HG02973 (cell line): Measurements from ENCODE around the gene BAZ2B.
"Not testable (repeated sequence)": the region's sequence is repeated elsewhere in the genome, so short reads cannot be mapped to it uniquely, and the experiment has no call there.

Experiments
- ATAC-seq: cut with Tn5 transposase; IDR thresholded peaks from one replicate; pipeline ENCODE4 v1.9.1; 2021; ENCODE audit warnings: moderate library complexity; ENCODE audit not compliant: unreplicated experiment

Gene BAZ2B

DNA sequence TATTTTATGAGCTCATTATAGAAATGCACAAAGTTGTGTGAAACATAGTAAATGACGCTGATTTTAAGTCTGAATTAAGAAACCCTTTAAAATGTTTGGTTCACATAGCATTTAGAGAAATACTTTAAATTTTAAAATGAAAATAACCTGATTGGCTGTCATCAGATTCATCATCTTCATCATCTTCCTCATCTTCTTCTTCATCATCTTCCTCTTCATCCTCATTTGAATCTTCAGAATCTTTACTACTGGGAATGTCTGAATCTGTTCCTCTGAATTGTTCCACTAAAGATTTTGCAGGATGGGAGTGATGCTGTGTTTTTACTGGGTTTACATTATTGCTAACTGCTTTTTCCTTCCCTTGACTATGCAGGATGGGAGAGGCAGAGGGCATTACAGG, 183.7 kb downstream of the BAZ2B start:
- ATAC-seq = no peak

DNA sequence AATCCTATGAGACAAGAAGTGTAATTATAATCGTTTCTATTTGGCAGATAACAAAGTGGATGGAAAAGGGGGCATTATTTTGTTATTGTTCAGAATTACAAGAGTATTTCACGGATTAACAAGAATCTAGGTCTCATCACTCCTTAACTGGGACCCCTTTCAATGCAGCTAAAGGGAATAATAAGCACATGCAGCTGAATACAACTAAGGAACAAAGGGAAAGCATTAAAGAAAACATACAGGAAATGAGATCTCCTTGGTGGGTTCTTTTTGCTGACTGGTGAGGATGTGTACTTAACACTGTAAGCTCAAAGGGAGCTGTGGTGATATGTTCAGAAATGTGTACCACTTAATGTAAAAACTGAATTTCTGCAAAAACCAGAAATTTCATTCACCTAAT, 189.3 kb downstream of the BAZ2B start:
- ATAC-seq = no peak

DNA sequence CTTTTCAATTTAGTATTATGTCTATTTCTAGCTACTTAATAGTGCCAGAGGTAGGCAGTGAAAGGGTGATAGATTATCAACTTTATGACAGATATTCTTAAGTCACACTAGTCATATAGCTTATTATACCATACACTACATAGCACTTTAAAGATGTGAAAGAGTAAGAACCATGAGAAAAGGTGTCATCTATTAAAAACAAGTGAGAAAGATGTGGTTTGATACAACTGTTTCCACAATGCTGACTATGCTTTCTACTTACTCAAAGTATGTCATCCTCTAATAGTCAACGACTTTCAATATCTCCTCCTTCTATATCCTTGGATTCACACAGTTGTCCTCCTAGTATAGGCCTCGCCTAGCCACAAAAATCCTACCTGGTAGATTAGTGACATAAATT, 196.9 kb downstream of the BAZ2B start:
- ATAC-seq = no peak

DNA sequence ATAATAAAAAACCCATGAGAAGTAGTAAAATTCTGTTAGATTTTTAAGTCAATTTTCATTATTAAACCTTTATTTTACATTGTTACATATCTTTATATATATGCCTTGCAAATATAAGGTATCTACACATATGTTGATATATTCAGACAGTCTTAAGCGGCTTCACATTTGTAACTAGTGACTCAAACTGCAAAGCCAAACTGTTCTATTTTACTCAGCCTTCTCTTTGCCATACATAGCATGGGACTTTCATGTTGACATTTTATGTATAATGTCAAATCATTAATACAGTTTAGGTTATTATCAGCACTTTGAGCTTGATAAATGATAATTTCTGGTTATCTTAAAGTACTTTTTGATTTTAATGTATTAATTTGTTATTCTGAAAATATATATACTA, 204.9 kb downstream of the BAZ2B start:
- no peak for ATAC-seq

DNA sequence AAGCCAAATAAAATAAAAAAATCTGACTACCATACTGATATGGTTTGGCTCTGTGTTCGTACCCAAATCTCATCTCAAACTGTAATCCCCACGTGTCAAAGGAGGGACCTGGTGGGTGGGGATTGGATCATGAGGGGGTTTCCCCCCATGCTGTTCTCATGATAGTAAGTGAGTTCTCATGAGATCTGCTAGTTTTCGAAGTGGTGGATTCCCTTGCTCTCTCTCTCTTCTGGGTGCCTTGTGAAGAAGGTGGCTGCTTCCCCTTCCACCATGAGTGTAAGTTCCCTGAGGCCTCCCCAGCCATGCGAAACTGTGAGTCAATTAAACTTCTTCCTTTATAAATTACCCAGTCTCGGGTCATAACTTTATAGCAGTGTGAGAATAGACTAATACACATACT, 206.1 kb downstream of the BAZ2B start:
- no peak for ATAC-seq

DNA sequence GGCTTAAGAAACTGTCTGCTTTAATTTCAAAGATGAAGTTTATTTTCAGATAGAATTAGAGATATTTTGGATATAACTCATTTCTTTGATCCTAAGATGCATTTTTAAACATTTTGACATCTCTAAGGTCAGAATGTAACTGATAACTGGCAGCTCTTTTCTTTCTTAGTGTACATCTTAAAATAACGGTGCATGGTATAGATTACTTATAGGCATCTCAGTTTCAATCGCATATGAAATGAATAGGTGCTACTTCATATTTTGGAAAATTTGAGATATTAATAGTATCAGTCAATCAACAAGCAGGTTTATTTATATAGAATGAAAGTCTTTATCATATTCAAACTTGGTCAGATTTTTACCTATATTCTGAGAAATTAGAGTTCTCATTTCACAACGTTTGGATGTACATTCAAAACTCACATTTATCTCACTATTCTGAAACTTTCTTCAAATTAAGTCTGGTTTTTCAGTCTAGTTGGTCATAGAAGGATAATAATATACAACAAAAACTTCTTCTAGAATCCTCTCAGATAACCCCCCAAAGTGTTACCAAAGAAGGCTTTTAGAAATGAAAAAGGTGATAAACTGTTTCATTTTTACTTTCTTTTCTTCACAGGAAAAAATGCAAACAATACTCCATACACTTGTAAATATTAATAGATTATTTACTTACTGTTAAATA, 207.1 kb downstream of the BAZ2B start:
- ATAC-seq = no peak

DNA sequence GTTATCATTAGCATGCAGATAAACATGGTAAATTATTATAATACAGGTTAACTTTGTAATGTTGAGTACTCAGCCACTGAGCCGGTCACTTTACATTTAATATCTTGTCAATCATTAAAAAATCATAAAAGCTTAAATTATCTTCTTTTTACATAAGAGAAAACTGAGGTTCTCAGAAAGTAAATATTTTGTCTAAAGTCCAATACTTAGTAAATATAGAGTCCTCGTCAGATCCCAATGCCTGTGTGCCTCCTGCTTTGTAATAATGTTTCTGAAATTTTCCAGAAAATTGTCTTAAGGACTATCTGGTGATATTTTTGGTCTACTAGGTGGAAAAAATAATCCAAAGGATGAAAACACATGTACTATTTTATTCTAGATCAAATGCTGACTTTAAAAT, 213.6 kb downstream of the BAZ2B start:
- no peak for ATAC-seq

DNA sequence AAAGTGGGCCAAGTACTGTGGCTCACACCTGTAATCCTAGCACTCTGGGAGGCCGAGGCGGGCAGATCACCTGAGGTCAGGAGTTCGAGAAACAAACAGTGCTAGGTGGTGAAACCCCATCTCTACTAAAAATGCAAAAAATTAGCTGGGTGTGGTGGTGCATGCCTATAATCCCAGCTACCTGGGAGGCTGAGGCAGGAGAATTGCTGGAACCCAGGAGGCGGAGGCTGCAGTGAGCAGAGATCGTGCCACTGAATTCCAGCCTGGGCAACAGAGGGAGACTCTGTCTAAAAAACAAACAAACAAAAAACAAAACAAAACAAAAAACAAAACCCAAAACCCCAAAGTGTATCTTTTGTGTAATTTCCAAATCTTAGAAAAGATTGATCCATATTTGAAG, 214.2 kb downstream of the BAZ2B start:
- not testable (repeated sequence) for ATAC-seq

DNA sequence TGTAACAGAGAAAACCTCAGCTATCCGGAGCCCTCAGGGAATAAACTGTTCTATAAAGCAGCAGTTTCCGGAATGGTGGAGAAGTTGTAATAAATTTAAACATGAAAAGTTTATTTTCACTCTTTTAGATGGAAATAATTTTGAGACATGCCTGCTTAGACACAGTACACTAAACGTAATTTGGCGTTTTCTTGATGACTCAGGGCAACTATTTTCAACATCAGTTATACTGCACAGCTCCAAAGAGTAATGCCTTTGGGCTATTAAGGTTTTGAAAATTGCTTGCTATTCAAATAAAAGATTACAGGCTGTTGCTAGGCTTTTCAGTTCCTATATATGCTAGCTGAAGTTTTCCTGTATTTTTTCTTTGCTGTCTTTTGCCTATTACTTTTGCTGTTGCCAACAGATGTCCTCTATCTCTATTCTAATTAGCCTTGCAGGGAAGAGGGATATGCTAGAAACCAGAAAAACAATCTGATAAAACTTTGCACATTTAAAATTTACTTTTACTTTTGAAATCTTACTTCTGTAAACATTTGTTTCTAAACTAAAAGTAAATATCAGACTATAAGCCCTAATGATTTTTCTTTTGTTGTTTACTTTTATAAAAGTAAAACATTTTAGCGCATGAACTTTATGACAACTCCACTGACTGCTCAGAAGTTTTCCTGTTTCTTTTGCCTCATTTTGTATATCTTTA, 216.5 kb downstream of the BAZ2B start:
- ATAC-seq = no peak

DNA sequence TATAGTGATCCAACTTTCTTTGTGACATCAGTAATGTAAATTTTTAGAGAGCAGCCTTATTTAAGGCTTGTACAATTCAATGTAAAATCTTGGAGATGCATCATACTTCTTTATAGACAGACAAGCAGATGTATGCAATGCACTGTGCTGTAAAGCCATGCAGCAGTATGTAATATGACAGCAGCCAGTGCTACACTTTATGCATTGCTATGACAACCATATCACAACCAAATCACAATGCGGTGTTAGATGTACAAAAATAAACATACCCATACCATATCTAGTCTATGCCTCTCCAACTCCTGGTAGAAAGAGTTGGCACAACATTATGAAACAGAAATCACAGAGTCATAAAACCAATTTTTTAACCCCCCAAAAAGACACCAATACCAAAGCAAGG, 219.5 kb downstream of the BAZ2B start:
- no peak for ATAC-seq

DNA sequence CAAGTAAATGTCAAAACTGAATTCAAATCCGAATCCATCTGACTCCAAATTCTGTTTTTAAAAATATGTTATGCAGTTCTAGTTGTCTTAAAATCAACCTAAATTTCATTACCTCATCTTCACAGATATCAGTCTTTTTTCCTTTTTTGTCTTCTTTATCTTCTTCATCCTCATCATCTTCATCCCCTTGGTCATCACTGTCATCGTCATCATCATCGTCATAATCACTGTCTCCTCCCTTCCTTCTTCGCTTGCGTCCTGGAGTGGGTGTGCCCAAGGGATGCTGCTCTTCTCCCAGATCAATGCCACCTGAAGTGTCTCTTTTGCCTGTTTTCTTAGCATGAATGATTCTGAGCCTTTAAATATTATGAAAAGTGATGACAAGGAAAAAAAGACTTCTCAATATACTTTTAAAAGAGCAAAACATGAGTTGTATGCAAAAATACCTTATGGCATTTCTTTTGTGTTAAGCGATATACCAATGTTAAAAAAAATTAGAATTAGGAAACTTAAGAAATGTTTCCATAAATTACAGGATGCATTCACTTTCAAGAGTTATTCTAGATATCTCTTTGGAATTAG, 233.8 kb downstream of the BAZ2B start:
- ATAC-seq = no peak

DNA sequence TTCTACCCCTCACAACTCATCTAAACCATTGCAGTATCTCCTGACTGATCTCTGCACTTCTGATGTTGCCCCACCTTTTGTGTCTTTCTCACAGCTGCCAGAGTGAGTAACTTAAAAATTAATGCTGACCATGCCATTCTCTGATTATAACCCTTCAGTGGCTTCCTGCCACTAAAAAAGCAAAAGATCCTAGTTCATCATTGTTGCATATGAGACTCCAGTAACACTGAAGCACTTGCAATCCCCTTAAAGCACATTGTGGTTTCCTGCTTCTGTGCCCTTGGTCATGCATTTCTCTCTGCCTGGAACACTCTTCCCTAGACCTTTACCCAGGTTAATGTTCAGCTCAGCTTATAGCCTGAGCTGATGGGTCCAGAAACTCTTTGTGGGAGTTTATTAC, 234.8 kb downstream of the BAZ2B start:
- no peak for ATAC-seq

DNA sequence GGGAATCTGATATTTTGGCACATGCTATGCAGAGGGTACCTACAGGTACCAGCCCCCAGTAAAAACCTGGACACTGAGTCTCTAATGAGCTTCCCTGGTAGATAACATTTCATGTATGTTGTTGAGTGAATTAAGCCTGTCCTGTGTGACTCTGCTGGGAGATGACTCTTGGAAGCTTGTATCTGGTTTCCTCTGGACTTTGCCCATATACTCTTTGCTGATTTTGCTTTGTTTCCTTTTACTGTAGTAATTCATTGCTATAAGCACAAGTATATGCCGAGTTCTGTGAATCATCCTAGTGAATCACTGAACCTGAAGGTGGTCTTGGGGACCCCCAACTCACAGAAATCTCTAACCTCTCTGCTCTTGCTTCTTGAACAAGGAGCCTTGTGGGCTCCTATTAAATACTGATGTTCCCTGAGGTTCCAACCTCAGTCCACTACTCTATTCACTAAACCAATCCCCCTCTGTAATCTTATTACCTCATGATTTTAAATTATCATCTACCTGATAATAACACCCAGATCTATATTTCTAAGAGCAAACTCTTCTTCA, 235.6 kb downstream of the BAZ2B start:
- no peak for ATAC-seq

DNA sequence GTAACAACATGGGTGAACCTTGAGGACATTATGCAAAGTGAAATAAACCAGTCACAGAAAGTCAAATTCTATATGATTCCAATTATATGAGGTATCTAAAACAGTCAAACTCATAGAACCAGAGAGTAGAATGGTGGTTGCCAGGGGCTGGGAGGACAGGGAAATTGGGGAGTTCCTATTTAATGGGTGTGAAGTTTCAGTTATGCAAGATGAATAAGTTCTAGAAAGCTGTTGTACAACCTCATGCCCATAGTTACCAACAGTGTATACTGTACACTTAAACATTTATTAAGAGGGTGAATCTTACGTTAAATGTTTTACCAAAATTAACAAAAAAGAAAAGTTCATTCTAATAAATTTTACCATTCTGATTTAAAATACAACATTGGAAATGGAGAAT, 237.2 kb downstream of the BAZ2B start:
- ATAC-seq = no peak

DNA sequence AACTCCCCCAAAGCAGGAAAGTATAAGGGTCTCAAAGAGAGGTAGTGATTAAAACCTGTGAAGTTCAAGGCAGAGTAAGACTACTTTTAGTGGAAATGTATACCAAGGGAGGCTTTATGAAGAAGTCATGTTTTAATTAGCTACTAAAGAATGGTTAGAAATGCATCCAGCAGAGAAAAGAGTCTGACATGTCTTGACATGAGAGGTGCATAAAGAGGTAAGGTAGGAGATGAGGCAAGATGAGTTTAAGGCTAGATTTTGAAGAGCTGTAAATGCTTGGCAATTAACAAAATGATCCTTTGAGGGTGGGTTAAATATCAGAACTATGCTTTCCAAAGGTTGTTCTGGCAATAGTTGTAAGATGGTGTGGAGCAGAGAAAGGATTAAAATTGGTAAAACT, 241.1 kb downstream of the BAZ2B start:
- no peak for ATAC-seq

DNA sequence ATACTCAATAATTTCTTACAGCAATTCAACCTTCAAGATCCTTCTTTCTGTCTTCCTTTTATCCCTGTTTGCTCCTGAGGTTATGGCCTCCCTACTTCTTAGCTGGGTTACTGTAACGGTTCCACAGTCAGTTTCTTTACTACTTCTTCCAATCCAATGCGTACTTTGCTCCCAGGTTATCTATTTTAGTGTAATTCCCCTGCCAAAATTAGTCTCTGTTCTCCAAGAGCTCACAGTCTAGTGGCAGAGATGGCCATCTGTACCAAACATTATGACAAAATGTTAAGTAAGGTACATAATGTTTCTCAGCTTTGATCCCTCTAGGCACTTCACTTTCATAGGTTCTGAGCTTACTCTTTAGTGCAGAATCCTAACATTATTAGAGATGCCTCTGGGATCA, 244.8 kb downstream of the BAZ2B start:
- ATAC-seq = no peak

DNA sequence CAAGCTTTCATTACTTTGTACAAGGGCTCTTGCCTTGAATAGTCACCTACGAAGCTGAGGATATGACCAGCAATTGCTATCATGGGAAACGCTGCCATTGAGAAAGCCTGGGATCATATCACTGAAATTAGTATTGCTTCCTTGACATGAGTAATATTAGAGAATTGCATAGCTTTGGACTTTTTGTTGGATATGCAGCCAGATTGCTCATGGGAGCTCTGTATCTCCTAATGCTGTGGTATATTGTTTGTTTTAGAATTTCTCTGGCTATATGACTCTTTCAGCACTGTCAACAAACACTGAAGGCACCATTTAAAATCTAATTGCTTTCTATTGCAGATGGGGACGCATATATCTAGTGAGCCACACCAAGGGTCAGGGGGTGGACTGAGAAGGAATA, 249.8 kb downstream of the BAZ2B start:
- ATAC-seq = no peak

DNA sequence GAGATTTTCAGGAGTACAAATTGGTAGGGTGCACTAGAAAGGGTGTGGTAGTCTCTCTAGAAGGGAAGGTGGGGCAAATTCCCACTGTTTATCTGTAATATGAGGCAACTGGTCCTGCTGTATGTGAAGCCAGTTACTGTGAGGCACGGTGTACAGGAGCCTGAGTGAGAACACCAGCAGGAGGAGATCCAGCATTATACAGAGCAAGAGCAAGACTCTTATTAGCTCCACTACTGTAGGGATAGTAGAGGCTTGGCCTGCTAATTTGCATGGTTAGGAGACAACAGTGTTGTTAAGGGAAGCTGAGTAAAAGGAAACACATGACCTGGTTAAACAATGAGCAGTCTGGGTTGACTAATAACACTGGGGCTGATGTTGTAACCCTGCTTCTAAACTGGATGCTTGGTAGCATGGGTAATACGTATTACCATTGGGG, 253.5 kb downstream of the BAZ2B start:
- no peak for ATAC-seq

DNA sequence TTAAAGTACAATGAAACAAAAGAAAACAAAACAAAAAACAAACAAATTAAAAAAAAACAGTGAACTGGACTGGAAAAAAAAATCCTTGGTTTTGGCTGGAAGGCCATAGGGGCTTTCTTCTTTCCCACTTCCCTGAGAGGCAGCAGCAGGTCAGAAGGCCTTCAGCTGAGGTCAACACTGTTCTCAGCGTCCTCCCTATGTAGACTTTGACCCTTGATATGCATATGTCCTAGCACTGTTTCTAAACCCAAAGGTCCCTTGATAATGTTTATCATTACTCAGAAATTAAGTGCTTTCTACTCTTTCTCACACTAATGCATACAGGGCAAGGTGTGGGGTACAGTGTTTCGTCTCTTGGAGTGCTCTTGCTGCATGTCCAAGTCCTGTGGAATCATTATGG, 254.3 kb downstream of the BAZ2B start:
- no peak for ATAC-seq

DNA sequence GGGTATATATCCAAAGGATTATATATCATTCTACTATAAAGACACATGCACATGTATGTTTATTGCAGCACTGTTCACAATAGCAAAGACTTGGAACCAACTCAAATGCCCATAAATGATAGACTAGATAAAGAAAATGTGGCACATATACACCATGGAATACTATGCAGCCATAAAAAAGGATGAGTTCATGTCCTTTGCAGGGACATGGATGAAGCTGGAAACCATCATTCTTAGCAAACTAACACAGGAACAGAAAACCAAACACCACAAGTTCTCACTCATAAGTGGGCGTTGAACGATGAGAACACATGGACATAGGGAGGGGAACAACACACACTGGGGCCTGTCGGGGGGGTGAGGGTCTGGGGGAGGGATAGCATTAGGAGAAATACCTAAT, 254.7 kb downstream of the BAZ2B start:
- ATAC-seq = not testable (repeated sequence)

DNA sequence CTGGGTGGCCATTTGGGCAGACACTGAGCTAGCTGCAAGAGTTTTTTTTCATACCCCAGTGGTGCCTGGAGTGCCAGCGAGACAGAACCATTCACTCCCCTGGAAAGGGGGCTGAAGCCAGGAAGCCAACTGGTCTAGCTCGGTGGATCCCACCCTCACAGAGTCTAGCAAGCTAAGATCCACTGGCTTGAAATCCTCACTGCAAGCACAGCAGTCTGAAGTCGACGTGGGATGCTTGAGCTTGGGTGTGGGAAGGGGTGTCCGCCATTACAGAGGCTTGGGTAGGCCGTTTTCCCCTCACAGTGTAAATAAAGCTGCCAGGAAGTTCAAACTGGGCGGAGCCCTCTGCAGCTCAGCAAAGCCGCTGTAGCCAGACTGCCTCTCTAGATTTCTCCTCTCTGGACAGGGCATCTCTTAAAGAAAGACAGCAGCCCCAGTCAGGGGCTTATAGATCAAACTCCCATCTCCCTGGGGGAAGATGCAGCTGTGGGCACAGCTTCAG, 260.2 kb downstream of the BAZ2B start:
- ATAC-seq = no peak

DNA sequence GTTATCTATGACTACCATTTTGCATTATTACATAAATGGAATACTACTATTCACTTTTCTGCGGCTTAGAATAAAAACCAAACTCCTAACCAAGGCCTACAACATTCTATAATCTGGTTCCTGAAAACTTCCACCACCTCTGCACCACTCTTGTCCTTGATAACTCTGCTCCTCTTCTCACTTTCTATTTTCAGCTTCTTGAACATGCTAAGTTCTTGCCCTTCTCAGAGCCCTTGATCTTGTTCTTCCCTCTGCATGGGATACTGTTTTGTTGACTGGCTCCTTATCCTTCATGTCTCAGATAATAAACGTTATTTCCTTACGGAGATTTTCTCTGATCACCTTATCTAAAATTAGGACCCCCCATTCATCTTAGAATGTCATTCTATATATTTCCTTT, 264.4 kb downstream of the BAZ2B start:
- no peak for ATAC-seq
